NCI-H226 (cell line): ENCODE results near the gene SLC9C2.
"Not testable (repeated sequence)": the region's sequence is repeated elsewhere in the genome, so short reads cannot be mapped to it uniquely, and the experiment has no call there.

ENCODE experiments used
- DNase-seq: peaks from one replicate; pipeline ENCODE4 v3.0.0-alpha.2; 2015

SLC9C2 gene

GRCh38 chr1:173527151-173527826, 75.6 kb downstream of the SLC9C2 start:
- peak; percentile 65 for DNase-seq

GRCh38 chr1:173525926-173526325, 76.9 kb downstream of the SLC9C2 start:
- DNase-seq = no peak

GRCh38 chr1:173523329-173523728, 79.5 kb downstream of the SLC9C2 start:
- DNase-seq = no peak

- DNase-seq = no peak
Measured at GRCh38 chr1:173520799-173521198, 82.1 kb downstream of the SLC9C2 start.

GRCh38 chr1:173514503-173514902, 88.4 kb downstream of the SLC9C2 start:
- not testable (repeated sequence) for DNase-seq

- no peak for DNase-seq
Measured at GRCh38 chr1:173509797-173510196, 93.1 kb downstream of the SLC9C2 start.

GRCh38 chr1:173508541-173508940, 94.3 kb downstream of the SLC9C2 start:
- DNase-seq = no peak

- peak; percentile 22 for DNase-seq
Measured at GRCh38 chr1:173507847-173508209, 95.0 kb downstream of the SLC9C2 start.

- peak; percentile 85 for DNase-seq
Measured at GRCh38 chr1:173507205-173507846, 95.5 kb downstream of the SLC9C2 start.

GRCh38 chr1:173506437-173506836, 96.4 kb downstream of the SLC9C2 start:
- peak; percentile 6 for DNase-seq

- peak; percentile 47 for DNase-seq
Measured at GRCh38 chr1:173505391-173505790, 97.5 kb downstream of the SLC9C2 start.

- DNase-seq = no peak
Measured at GRCh38 chr1:173504268-173504667, 98.6 kb downstream of the SLC9C2 start.

GRCh38 chr1:173503391-173503790, 99.5 kb downstream of the SLC9C2 start:
- no peak for DNase-seq

- no peak for DNase-seq
Measured at GRCh38 chr1:173502104-173502503, 100.8 kb downstream of the SLC9C2 start.

- no peak for DNase-seq
Measured at GRCh38 chr1:173499729-173500128, 103.1 kb downstream of the SLC9C2 start.

- no peak for DNase-seq
Measured at GRCh38 chr1:173496757-173497320, 106.0 kb downstream of the SLC9C2 start.

GRCh38 chr1:173495609-173496267, 107.1 kb downstream of the SLC9C2 start:
- no peak for DNase-seq

- DNase-seq = not testable (repeated sequence)
Measured at GRCh38 chr1:173493125-173493524, 109.7 kb downstream of the SLC9C2 start.

- no peak for DNase-seq
Measured at GRCh38 chr1:173491508-173491907, 111.4 kb downstream of the SLC9C2 start.

- DNase-seq = no peak
Measured at GRCh38 chr1:173489929-173490328, 112.9 kb downstream of the SLC9C2 start.

GRCh38 chr1:173489149-173489600, 113.7 kb downstream of the SLC9C2 start:
- DNase-seq = no peak

- DNase-seq = no peak
Measured at GRCh38 chr1:173488001-173488400, 114.9 kb downstream of the SLC9C2 start.

- no peak for DNase-seq
Measured at GRCh38 chr1:173485401-173485800, 117.5 kb downstream of the SLC9C2 start.

GRCh38 chr1:173484276-173484675, 118.6 kb downstream of the SLC9C2 start:
- no peak for DNase-seq
